Caki2 (cell line): Measurements from ENCODE around the gene PTCHD4. TPM values are rescaled to one million over a fixed set of nuclear protein-coding genes. Genes with fewer than 3 reads are reported as not detected.
"Not testable (repeated sequence)": the region's sequence is repeated elsewhere in the genome, so short reads cannot be mapped to it uniquely, and the experiment has no call there.

ENCODE experiments used
- DNase-seq: peaks from one replicate; pipeline ENCODE4 v3.0.0-alpha.2; 2015; ENCODE audit warnings: low read depth
- in situ Hi-C: cut with HindIII; loops from 2 replicates; pipeline ENCODE4 v1.10.0; 2016; ENCODE audit warnings: low sequenced_read_pairs, low pct_unique_long_range_greater_than_20kb, mixed read lengths
- total RNA-seq: library from RNA; depleted of rRNA; stranded (reverse); fragments of >200 nt; shearing (Covaris generic); gene quantifications from 2 replicates; pipeline ENCODE4 v1.2.3, GENCODE V29; 2014; ENCODE audit warnings: low replicate concordance; rRNA removed

Gene PTCHD4
- total RNA-seq = 13.5 and 16.2 TPM in 2 replicates

DNA sequence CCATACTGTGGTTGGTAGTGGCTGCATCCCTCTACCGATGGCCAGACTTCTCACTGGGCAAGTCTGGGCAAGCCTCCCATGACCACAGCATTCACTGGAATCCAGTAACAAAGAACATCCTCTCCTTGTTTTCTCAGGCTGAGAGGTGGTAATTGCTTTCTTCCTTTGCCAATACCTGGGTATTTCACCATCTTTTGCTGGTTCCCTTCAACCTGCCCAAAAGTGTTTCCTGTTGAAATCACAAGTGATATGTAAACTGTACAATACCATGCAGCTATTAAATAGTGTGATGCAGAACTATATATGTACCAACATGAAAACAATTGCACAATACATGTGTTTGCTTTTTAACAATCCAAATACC, at the start of gene PTCHD4:
Gene PTCHD4 (minus strand): TSS at position 55 of the 364 bp plus-strand sequence. CDS start 42,240 bp downstream, outside the sequence.
- DNase-seq = peak; percentile 84
- in situ Hi-C loops = no loop called here

DNA sequence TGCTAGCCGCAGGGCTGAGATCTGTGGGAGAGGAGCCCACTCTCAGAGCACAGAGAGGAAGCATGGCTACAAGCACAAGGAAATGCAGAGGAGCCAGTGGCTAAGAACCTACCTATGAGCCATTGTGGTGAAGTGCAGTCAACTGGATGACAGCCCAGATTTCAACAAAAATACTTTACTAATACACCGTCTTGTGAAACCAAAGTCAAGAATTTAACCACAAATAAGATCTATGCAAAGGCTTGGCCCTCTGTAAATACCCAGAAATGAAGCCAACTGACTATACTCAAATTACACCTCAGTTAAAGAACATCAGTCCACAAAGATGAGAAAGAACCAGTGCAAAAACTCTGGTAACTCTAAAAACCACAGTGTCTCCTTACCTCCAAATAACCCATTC, 40.1 kb upstream of the PTCHD4 start:
- in situ Hi-C loops = no loop called here
- DNase-seq = peak; percentile 21

- in situ Hi-C loops = no loop called here
- no peak for DNase-seq
Observed at GRCh38 chr6:48150701-48151100, 39.7 kb upstream of the PTCHD4 start.

DNA sequence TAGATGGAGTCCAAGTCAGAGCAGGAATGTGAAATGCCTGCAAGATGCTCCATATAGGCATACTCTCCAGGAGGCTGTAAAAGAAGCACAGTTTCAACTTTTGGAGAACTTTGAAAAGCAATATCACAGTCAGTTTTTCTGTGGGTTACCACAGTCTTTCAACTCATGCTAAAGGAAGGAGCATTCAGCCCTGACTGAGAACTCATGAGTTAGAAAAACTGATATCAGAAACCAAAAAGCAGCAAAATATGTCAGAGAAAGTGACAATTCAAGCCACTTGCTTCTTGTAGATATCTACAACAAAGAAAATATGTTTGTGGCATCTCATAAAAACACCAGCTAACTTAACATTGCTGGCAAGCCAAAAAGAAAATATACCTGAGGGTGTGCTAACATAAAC, 36.1 kb upstream of the PTCHD4 start:
- in situ Hi-C loops = no loop called here
- no peak for DNase-seq

DNA sequence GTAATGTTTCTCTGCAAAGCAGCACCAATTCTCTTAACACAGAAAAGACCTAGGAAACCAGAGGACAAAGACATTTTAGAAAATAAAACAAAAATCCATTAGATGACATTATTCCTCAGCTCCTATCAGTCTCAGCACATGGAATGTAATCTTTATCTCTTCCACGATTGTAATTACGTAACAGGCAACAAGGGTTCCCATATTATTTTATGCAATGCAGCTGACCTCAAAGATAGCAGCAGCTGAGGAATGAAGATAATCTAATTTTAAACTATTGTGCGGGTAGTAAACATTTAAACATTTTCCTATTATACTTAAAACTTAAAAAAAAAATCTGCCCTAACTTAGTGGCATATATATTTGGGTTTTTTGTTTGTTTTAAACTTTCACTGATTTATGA, 33.0 kb upstream of the PTCHD4 start:
- in situ Hi-C loops = no loop called here
- no peak for DNase-seq

DNA sequence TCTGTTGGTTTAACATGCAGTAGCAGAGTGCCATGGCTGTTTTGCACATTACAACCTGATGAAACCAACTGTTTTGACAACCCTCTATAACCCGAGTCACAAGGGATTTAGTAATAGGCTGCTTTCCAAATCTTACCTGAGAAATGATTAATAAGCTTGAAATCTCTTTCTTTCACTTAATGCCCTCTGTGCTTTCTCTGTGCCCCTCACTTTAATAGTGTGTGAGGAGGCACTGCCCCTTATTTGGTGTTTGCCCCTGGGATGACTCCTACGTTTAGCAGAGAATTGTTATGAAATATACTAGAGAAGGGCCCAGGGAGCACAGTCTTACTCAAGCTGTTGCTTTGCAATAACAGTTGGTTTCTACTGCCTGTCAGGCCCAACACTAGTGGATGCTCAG, 31.0 kb upstream of the PTCHD4 start:
- in situ Hi-C loops = no loop called here
- DNase-seq = peak; percentile 88

DNA sequence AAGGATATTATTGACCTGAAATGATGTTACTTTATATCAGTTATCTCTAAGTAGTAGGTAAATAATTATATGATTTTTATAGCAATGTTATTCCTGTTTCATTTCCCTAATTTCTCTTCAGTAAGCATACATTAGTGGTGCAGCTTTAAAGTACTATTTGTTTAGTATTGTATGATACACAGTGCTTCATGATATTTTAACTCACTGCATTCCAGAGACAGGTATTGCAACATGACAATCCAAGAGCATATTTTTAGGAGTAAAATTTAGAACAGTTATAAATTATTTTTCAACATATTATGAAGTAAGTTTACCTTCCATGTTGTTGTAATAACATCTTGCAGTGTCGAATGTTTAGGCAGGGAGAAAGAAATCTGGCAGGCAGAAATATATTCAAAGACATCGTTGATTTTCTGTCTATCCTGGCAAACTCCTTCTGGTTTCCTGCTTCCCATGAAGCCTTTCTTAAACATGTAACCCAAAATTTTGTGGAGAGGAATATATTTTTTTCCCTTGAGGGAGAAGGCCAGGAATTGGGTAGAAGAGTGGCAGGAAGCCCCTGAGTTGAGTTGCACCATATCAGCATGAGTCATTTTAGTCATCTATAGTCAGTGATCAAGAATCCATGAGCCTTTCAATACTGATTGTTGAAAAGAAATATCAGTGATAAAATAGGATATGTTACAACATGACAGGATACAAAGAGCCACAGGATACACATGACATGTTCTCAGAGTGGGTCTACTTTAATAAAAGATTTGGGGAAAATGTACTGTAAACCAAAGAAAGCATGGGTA, 29.0 kb upstream of the PTCHD4 start:
- no peak for DNase-seq
- in situ Hi-C loops = no loop called here

DNA sequence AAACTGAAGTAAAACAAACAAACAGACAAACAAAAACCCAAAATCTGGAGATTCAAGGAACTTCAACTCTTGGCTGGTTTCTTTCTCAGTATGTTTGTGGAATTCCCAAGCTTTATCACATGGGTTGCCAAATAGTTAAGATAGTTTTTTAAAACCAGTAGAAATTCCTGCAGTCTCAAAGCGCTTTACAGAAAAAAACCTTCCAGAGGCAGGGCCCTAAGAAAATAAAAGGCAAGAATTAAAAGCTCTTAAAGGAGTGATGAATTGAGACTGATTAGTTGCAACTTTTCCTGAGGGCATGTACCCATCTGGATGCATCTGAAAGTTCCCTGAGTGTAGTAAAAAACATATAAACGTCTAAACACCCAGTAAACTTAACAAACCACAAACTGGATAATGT, 25.9 kb upstream of the PTCHD4 start:
- no peak for DNase-seq
- in situ Hi-C loops = no loop called here

DNA sequence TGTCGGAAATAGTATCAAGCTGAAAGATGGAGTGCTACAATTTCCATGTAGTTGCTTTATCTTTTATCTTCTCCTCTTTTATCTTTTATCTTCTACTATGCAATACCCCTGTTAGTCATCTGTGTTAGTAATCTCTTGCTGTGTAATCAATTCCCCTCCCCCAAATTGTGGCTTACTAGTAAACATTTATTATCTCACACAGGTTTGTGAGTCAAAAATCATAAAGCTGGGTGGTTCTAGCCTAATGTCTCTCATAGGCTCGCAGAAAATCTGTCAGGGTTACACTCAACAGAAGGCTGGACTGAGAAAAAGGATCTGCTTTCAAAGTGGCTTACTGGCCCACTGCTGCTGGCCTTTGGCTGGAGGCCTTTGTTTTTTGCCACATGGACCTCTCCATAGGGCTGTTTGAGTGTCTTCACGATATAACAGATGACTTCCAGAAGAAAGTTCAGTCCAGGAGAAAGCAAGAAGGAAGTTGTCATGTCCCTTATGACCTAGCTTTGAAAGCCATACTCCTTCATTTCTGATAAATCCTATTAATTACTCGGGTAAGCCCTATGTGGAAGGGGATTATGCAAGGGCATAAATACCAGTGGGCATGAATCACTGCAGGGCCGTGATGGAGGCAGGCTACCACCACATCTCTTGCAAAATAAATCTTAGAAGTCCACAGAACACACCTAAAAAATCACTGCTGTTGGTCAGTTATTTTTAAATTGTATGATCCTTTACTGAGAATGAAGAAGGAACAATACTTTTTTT, 24.5 kb upstream of the PTCHD4 start:
- in situ Hi-C loops = no loop called here
- DNase-seq = no peak

DNA sequence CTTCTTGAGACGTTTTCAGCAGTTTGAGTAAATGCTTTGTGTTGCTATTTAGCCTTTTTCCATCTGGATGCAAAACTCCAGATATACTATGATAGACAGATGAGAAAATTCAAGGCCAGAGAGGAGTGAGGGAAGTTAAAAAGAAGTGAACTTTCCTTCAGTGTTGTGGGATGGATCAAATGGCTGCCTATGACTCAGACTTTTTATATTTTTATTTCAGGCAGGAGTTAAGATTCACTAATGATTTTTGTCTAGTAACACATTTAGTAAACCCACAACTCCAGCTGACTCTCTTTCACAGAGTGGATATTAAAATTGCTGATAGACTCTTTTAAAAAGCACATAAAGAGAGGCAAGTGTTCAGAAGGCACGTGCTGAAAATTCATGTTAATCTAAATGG, 23.2 kb upstream of the PTCHD4 start:
- peak; percentile 10 for DNase-seq
- in situ Hi-C loops = no loop called here

- no peak for DNase-seq
- in situ Hi-C loops = no loop called here
Observed at GRCh38 chr6:48123601-48124000, 12.6 kb upstream of the PTCHD4 start.

GRCh38 chr6:48121983-48122749, 11.2 kb upstream of the PTCHD4 start:
- in situ Hi-C loops = not testable (repeated sequence)

DNA sequence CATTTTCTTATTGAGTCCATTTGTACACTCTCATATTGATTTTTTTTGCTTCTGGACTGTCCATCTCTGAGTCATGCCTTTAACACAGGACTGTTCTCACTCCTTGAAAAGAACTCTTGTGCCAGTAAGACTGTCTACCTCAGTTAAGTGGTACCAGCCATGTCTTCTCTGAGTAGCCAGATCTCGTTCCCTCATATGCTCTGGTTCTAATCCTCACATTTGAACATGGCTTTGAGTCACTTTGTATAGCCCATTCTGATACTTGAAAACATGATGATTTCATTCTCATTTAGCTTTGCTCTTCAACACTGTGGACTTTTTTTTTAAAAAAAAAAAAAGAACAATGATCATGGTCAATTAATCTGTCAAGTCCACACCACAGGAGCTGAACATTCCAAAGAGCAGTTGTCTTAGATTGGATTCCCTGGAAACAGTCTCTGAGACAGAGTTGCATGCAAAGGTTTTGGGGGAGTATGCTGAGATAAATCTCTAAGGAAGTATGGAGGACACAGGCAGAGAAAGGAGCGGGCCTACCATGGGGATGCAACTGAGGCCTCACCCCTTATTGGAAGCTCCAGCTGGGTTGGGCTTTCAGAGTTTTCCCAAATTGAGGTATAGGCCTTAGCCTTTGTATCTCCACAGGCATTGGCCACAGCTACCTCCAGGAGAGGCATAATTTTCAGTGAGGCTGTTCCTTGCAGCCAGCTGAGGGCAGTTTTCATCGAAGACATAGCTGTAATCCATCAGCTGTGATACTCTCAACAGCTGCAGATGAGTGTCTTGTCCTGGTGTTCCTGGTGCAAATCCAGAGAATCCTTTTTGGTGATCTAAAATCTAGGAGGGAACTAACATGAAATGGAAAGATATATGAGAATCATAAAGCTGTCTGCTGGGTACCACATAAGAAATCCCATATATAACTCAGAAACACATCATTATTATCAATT, 6.0 kb upstream of the PTCHD4 start:
- in situ Hi-C loops = no loop called here
- no peak for DNase-seq

More at GRCh38 chr6:48121983-48122749, 11.2 kb upstream of the PTCHD4 start:
- DNase-seq = not testable (repeated sequence)

GRCh38 chr6:48113130-48113529, 2.1 kb upstream of the PTCHD4 start:
- in situ Hi-C loops = no loop called here
- DNase-seq = no peak

- in situ Hi-C loops = no loop called here
- no peak for DNase-seq
Observed at GRCh38 chr6:48111575-48111974, 578 bp upstream of the PTCHD4 start.

GRCh38 chr6:48110436-48111142, 408 bp downstream of the PTCHD4 start:
- DNase-seq = peak; percentile 47
- in situ Hi-C loops = no loop called here

DNA sequence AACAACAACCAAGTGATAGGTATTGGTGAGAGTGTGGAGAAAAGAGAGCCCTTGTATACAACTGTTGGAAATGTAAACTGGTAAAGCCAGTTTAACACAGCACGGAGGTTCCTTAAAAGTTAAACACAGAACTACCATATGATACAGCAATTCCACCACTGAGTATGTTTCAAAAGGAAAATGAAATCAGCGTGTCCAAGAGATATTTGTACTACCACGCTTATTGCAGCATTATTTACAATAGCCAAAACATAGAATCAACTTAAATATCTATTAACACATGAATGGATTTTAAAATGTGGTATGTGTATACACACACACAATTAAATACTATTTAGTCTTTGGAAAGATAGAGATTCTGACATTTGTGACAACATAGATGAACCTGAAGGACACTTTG, 1.1 kb downstream of the PTCHD4 start:
- DNase-seq = peak; percentile 41
- in situ Hi-C loops = no loop called here
